ENCODE data around the gene CARD10.

DNA sequence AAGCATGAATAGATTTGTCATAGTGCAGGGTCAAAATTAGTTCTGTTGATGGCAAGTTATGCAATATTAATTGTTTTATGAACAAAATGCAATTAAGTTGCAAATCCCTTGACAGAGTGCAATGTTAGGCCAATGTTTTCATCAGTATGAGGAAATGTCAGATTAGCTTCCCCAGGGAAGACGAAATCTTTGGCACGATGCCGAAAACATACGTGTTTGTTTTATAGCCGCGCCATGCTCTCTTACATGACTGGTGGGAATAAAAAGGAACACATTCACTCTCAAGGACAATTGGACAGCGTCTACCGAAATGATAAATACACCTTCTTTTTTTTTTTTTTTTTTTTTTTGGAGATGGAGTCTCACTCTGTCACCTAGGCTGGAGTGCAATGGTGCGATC, 60.0 kb downstream of the CARD10 start:
- TF ChIP-seq, protein P1, sequence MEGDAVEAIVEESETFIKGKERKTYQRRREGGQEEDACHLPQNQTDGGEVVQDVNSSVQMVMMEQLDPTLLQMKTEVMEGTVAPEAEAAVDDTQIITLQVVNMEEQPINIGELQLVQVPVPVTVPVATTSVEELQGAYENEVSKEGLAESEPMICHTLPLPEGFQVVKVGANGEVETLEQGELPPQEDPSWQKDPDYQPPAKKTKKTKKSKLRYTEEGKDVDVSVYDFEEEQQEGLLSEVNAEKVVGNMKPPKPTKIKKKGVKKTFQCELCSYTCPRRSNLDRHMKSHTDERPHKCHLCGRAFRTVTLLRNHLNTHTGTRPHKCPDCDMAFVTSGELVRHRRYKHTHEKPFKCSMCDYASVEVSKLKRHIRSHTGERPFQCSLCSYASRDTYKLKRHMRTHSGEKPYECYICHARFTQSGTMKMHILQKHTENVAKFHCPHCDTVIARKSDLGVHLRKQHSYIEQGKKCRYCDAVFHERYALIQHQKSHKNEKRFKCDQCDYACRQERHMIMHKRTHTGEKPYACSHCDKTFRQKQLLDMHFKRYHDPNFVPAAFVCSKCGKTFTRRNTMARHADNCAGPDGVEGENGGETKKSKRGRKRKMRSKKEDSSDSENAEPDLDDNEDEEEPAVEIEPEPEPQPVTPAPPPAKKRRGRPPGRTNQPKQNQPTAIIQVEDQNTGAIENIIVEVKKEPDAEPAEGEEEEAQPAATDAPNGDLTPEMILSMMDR (conservative IDR thresholded peaks at IDR 0.05; ENCODE audit: low read length): no peak
- TF ChIP-seq EZH2phosphoT487 (IDR thresholded peaks at IDR 0.05; ENCODE audit: borderline replicate concordance): no peak

All from Loucy (cell line).